ENCODE measurements around the gene METTL25B.

Gene METTL25B

GRCh38 chr1:156697481-156697880, 30.8 kb upstream of the METTL25B start:
- no peak for DNase-seq (ENCODE audit: low read depth, low spot score)
- ChIA-PET POLR2A (no interaction called here), CTCF (interaction anchor here (1.1 to 49.8 kb wide), 3 partner anchors 3 to 163 kb away, joined by 3 to 2951 read pairs (median 2951); partner anchors contain the start of genes CRABP2, ISG20L2, METTL25B and NES)
- no peak for TF ChIP-seq CTCF (IDR thresholded peaks at IDR 0.05; ENCODE audit: insufficient read depth, low read length, missing control alignments)
- H3K4me3 ChIP-seq (ENCODE audit: low read depth, low read length) = no peak overlapping the region

- no peak overlapping the region for H3K4me3 ChIP-seq (ENCODE audit: low read depth, low read length)
- ChIA-PET CTCF (interaction anchor here (41.3 to 49.8 kb wide), 2 partner anchors 5 to 18 kb away, joined by 2951 read pairs; partner anchors contain the start of genes CRABP2, ISG20L2, METTL25B and NES), POLR2A (interaction anchor here (1.2 kb wide), 1 partner anchor 13 kb away, joined by 3 read pairs; no protein-coding TSS in a partner anchor)
- no peak for DNase-seq (ENCODE audit: low read depth, low spot score)
- TF ChIP-seq CTCF (IDR thresholded peaks at IDR 0.05; ENCODE audit: insufficient read depth, low read length, missing control alignments) = no peak
Measured at GRCh38 chr1:156698995-156699394, 29.3 kb upstream of the METTL25B start.

GRCh38 chr1:156700736-156701531, 27.3 kb upstream of the METTL25B start:
- TF ChIP-seq CTCF (IDR thresholded peaks at IDR 0.05; ENCODE audit: insufficient read depth, low read length, missing control alignments) = no peak
- no peak for DNase-seq (ENCODE audit: low read depth, low spot score)
- POLR2A ChIA-PET = no interaction called here
- no peak overlapping the region for H3K4me3 ChIP-seq (ENCODE audit: low read depth, low read length)
- CTCF ChIA-PET = interaction anchor here (0.9 to 49.8 kb wide), 6 partner anchors 7 to 159 kb away, joined by 3 to 2951 read pairs (median 6); partner anchors contain the start of genes CRABP2, ISG20L2, METTL25B and NES

GRCh38 chr1:156703336-156703735, 24.9 kb upstream of the METTL25B start:
- peak overlapping the region; percentile 55 for H3K4me3 ChIP-seq (ENCODE audit: low read depth, low read length)
- TF ChIP-seq CTCF (IDR thresholded peaks at IDR 0.05; ENCODE audit: insufficient read depth, low read length, missing control alignments) = no peak
- DNase-seq (ENCODE audit: low read depth, low spot score) = no peak
- ChIA-PET POLR2A (interaction anchor here (0.6 to 1.0 kb wide), 3 partner anchors 9 to 17 kb away, joined by 3 to 4 read pairs (median 4); no protein-coding TSS in a partner anchor), CTCF (interaction anchor here (1.2 to 49.8 kb wide), 4 partner anchors 9 to 94 kb away, joined by 5 to 2951 read pairs (median 1481); partner anchors contain the start of genes CRABP2, ISG20L2, METTL25B and NES)

- peak overlapping the region; percentile 55 for H3K4me3 ChIP-seq (ENCODE audit: low read depth, low read length)
- ChIA-PET POLR2A (interaction anchor here (0.6 to 0.8 kb wide), 2 partner anchors 10 to 17 kb away, joined by 3 to 4 read pairs; no protein-coding TSS in a partner anchor), CTCF (interaction anchor here (1.2 to 49.8 kb wide), 5 partner anchors 10 to 156 kb away, joined by 5 to 2951 read pairs (median 11); partner anchors contain the start of genes CRABP2, ISG20L2, METTL25B and NES)
- no peak for TF ChIP-seq CTCF (IDR thresholded peaks at IDR 0.05; ENCODE audit: insufficient read depth, low read length, missing control alignments)
- no peak for DNase-seq (ENCODE audit: low read depth, low spot score)
Measured at GRCh38 chr1:156703741-156704140, 24.5 kb upstream of the METTL25B start.

Measured in AG04449 (cell line).